Measurements from ENCODE around the gene TOP1.

Gene TOP1

GRCh38 chr20:41145317-41145716 is 116.7 kb downstream of the TOP1 start:
- POLR2A ChIA-PET, result no interaction called here
- no peaks in the 10 kb centered on the region for H3K9me3 ChIP-seq (ENCODE audit: control insufficient read depth, insufficient read depth, low read depth, low read length)
- no peaks in the 10 kb centered on the region for H3K4me1 ChIP-seq (ENCODE audit: control insufficient read depth, insufficient read depth, low read length)

GRCh38 chr20:41145821-41146620 is 117.4 kb downstream of the TOP1 start:
- ChIA-PET CTCF (interaction anchor here (0.6 to 1.3 kb wide), 5 partner anchors 10 to 757 kb away, joined by 3 read pairs; no protein-coding TSS in a partner anchor), POLR2A (interaction anchor here (1.9 kb wide), 1 partner anchor 8 kb away, joined by 6 read pairs; the partner anchor contains the start of gene PLCG1)
- Histone ChIP-seq H3K36me3 (ENCODE audit: control insufficient read depth in 2 of 2, insufficient read depth in 1 of 2, low read length in 2 of 2) (peaks cover 0 to 44% of the 10 kb centered on the region in 2 experiments; a peak in 1 of 3 replicates), H3K27ac (ENCODE audit: extremely low read depth, low read depth, low read length) (no peak overlapping the region), H3K4me3 (ENCODE audit: low read depth, low read length) (no peak overlapping the region), H3K9me3 (ENCODE audit: control insufficient read depth, insufficient read depth, low read depth, low read length) (no peaks in the 10 kb centered on the region), H3K4me1 (ENCODE audit: control insufficient read depth, insufficient read depth, low read length) (no peaks in the 10 kb centered on the region)
- no peak for TF ChIP-seq REPIN1 (tag by site-specific recombination; IDR thresholded peaks at IDR 0.05; ENCODE audit: low read depth)
- TF ChIP-seq ZNF121 (tag by site-specific recombination; IDR thresholded peaks at IDR 0.05), result no peak
- no peak for TF ChIP-seq ZNF658 (tag by site-specific recombination; IDR thresholded peaks at IDR 0.05)
- TF ChIP-seq ZBTB44 (tag by site-specific recombination; IDR thresholded peaks at IDR 0.05), result no peak
- no peak for TF ChIP-seq PBX3 (CRISPR knock-in tag; IDR thresholded peaks at IDR 0.05)
- TF ChIP-seq ZNF416 (tag by site-specific recombination; IDR thresholded peaks at IDR 0.05), result no peak
- TF ChIP-seq OVOL3 (tag by site-specific recombination; IDR thresholded peaks at IDR 0.05), result no peak

More at GRCh38 chr20:41145317-41145716, 116.7 kb downstream of the TOP1 start:
- Histone ChIP-seq H3K4me3 (ENCODE audit: low read depth, low read length) (no peak overlapping the region), H3K36me3 (ENCODE audit: control insufficient read depth in 2 of 2, insufficient read depth in 1 of 2, low read length in 2 of 2) (peaks cover 0 to 51% of the 10 kb centered on the region in 2 experiments; a peak in 1 of 3 replicates), H3K27ac (ENCODE audit: extremely low read depth, low read depth, low read length) (no peak overlapping the region)
- TF ChIP-seq ZNF157 (tag by site-specific recombination; IDR thresholded peaks at IDR 0.05) (no peak), ZBTB1 (tag by site-specific recombination; IDR thresholded peaks at IDR 0.05) (no peak), PBX3 (CRISPR knock-in tag; IDR thresholded peaks at IDR 0.05) (no peak), ZNF324 (tag by site-specific recombination; IDR thresholded peaks at IDR 0.05) (no peak), ZNF473 (tag by site-specific recombination; IDR thresholded peaks at IDR 0.05) (no peak), ZNF623 (tag by site-specific recombination; IDR thresholded peaks at IDR 0.05) (no peak), PRDM10 (tag by site-specific recombination; IDR thresholded peaks at IDR 0.05) (no peak), ZNF292 (tag by site-specific recombination; IDR thresholded peaks at IDR 0.05; ENCODE audit: borderline replicate concordance, low read depth) (no peak), SCRT1 (tag by site-specific recombination; IDR thresholded peaks at IDR 0.05; ENCODE audit: borderline replicate concordance) (no peak)
- CTCF ChIA-PET, result interaction anchor here (0.6 to 1.5 kb wide), 3 partner anchors 14 to 194 kb away, joined by 3 to 4 read pairs (median 3); no protein-coding TSS in a partner anchor

Measured in HEK293 (cell line).